Type B pancreatic cell (in vitro differentiated cells): ENCODE results near the gene PPP1R7. TPM values are rescaled to one million over a fixed set of nuclear protein-coding genes. Genes with fewer than 3 reads are reported as not detected.
"Not testable (repeated sequence)": the region's sequence is repeated elsewhere in the genome, so short reads cannot be mapped to it uniquely, and the experiment has no call there.

Source experiments
- DNase-seq: peaks from one replicate; pipeline ENCODE4 v3.0.0; 2021; ENCODE audit warnings: mixed read lengths; ENCODE audit not compliant: unreplicated experiment; ENCODE audit errors: extremely low spot score
- H3K27ac Mint-ChIP-seq: 2 replicates; pipeline ENCODE4 v1.8.0; 2021; ENCODE audit warnings: mild to moderate bottlenecking, mixed read lengths
- H3K27me3 Mint-ChIP-seq: 2 replicates; pipeline ENCODE4 v1.8.0; 2021; ENCODE audit warnings: mixed read lengths
- H3K36me3 Mint-ChIP-seq: 2 replicates; pipeline ENCODE4 v1.8.0; 2021; ENCODE audit warnings: mixed read lengths
- H3K4me1 Mint-ChIP-seq: one replicate; pipeline ENCODE4 v1.8.0; 2021; ENCODE audit warnings: mixed read lengths; ENCODE audit not compliant: unreplicated experiment
- H3K4me3 Mint-ChIP-seq: 2 replicates; pipeline ENCODE4 v1.8.0; 2021; ENCODE audit warnings: mild to moderate bottlenecking, mixed read lengths
- H3K9me3 Mint-ChIP-seq: 2 replicates; pipeline ENCODE4 v1.8.0; 2021; ENCODE audit warnings: mixed read lengths
- CTCF ChIP-seq: fragments of 200-600 bp; sonication (generic); conservative IDR thresholded peaks from 2 replicates; pipeline ENCODE4 v1.5.0; 2021; ENCODE audit warnings: antibody characterized with exemption, mild to moderate bottlenecking
- total RNA-seq: library from RNA; stranded (reverse); gene quantifications from 2 replicates; pipeline ENCODE4 v1.2.1, GENCODE V29; 2021; ENCODE audit warnings: low replicate concordance

Gene PPP1R7
- total RNA-seq, 1 donor from 2014 or later, result 50.7 TPM

- no peaks in the 10 kb centered on the region for H3K4me1 Mint-ChIP-seq
- no peak for DNase-seq
- H3K9me3 Mint-ChIP-seq, result no peaks in the 10 kb centered on the region
- no peaks in the 10 kb centered on the region for H3K36me3 Mint-ChIP-seq
- no peak overlapping the region for H3K4me3 Mint-ChIP-seq
- no peaks in the 10 kb centered on the region for H3K27me3 Mint-ChIP-seq
- TF ChIP-seq CTCF, result no peak
- no peak overlapping the region for H3K27ac Mint-ChIP-seq
These were observed 44.5 kb downstream of the PPP1R7 start for GRCh38 chr2:241194811-241195210.

GRCh38 chr2:241195506-241196130 lies 45.4 kb downstream of the PPP1R7 start:
- no peak overlapping the region for H3K27ac Mint-ChIP-seq
- no peaks in the 10 kb centered on the region for H3K9me3 Mint-ChIP-seq
- no peaks in the 10 kb centered on the region for H3K4me1 Mint-ChIP-seq
- TF ChIP-seq CTCF, result no peak
- DNase-seq, result no peak
- H3K36me3 Mint-ChIP-seq, result no peaks in the 10 kb centered on the region
- H3K27me3 Mint-ChIP-seq, result no peaks in the 10 kb centered on the region
- H3K4me3 Mint-ChIP-seq, result no peak overlapping the region

GRCh38 chr2:241197246-241197645 lies 47.0 kb downstream of the PPP1R7 start:
- H3K27ac Mint-ChIP-seq, H3K9me3 Mint-ChIP-seq, H3K27me3 Mint-ChIP-seq, H3K36me3 Mint-ChIP-seq, DNase-seq, H3K4me1 Mint-ChIP-seq, H3K4me3 Mint-ChIP-seq: not testable (repeated sequence)

- no peaks in the 10 kb centered on the region for H3K9me3 Mint-ChIP-seq
These were observed 47.7 kb downstream of the PPP1R7 start for GRCh38 chr2:241197947-241198346.

GRCh38 chr2:241198381-241199279 lies 48.4 kb downstream of the PPP1R7 start:
- Mint-ChIP-seq H3K36me3 (no peaks in the 10 kb centered on the region), H3K9me3 (no peaks in the 10 kb centered on the region), H3K27me3 (no peaks in the 10 kb centered on the region), H3K27ac (no peak overlapping the region), H3K4me1 (no peaks in the 10 kb centered on the region), H3K4me3 (no peak overlapping the region)
- DNase-seq, result no peak
- TF ChIP-seq CTCF, result no peak

More at GRCh38 chr2:241197947-241198346, 47.7 kb downstream of the PPP1R7 start:
- H3K4me3 Mint-ChIP-seq, result no peak overlapping the region
- no peaks in the 10 kb centered on the region for H3K36me3 Mint-ChIP-seq
- DNase-seq, result no peak
- H3K27ac Mint-ChIP-seq, result no peak overlapping the region
- no peaks in the 10 kb centered on the region for H3K27me3 Mint-ChIP-seq
- no peak for TF ChIP-seq CTCF
- H3K4me1 Mint-ChIP-seq, result no peaks in the 10 kb centered on the region

- DNase-seq, result no peak
- H3K27me3 Mint-ChIP-seq, result no peaks in the 10 kb centered on the region
- no peak for TF ChIP-seq CTCF
- no peak overlapping the region for H3K27ac Mint-ChIP-seq
- no peak overlapping the region for H3K4me3 Mint-ChIP-seq
- no peaks in the 10 kb centered on the region for H3K36me3 Mint-ChIP-seq
- H3K9me3 Mint-ChIP-seq, result no peaks in the 10 kb centered on the region
- H3K4me1 Mint-ChIP-seq, result no peaks in the 10 kb centered on the region
These were observed 49.0 kb downstream of the PPP1R7 start for GRCh38 chr2:241199286-241199685.
